T-helper 1 cell (primary cell): Measurements from ENCODE around the gene ACVRL1.

Experiments used
- DNase-seq, 5 donors: peaks; one replicate each; pipeline ENCODE4 v3.0.0-alpha.2; 2012 to 2020
- total RNA-seq, 4 donors: gene quantifications; one replicate each; lab custom pipeline; 2026; lab: John Stamatoyannopoulos, UW

Gene ACVRL1
- 0 reads per million in 4 donors for total RNA-seq

DNA sequence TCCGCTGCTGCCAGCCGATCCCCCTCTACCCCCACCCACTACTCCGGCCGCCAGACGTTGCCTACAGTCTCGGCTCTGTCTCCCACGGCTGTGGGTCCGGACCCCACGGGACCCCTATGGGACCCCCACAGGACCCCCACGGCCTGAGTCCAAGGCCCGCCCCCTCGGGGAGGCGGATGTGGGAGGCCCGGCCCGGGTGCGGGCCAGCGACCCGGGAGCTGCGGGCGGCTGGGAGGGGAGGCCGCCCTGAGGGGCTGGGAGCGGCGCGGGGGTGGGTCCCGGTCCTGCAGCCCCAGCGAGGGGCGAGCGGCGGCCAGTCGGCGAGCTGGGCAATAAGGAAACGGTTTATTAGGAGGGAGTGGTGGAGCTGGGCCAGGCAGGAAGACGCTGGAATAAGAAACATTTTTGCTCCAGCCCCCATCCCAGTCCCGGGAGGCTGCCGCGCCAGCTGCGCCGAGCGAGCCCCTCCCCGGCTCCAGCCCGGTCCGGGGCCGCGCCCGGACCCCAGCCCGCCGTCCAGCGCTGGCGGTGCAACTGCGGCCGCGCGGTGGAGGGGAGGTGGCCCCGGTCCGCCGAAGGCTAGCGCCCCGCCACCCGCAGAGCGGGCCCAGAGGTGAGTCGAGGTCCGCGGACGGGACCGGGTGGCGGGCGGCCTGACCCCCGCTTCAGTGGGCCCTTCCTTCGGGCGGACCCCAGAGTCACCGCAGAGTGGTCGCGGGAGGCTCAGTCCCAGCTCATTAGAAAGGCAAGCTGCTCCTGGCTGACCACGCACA lies at the start of gene ACVRL1:
ACVRL1 (plus strand) TSS at position 422 of the 773 bp plus-strand sequence. CDS start 4,971 bp downstream, outside the sequence.
- DNase-seq = no peak

DNA sequence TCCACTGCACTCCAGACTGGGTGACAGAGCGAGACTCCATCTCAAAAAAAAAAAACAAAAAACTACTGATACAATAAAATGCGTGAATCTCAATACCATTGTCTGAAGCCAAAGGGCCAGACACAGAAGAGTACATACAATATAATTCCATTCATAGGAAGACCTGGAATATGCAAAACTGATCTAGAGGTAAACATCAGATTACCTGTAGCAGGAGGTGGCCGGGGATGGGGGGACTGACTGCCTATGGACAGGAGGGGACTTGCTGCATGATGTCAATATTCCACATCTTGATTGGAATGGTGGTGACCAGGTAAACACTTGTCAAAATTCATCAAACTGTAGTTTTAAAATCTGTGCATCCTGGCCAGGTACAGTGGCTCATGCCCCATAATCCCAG lies 46.3 kb upstream of the ACVRL1 start:
- no peak for DNase-seq

DNA sequence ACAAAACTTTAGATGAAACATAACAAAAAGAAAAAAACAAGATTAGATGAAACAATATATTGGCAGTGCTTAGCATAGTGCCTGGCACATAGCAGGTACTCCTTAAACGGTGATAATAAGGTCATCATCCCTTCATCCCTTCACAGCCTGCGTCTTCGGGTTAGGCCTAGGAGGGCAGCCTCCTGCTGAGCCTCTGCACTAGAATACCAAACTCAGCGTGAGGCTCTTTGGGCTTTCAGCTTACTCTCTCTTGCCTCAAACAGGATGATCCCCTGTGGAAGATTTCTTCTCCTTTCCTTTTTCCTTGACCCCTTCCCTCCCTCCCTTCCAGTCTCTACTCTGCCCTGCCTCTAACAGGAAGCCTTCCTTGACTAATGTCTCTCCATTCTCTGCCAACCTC lies 44.4 kb upstream of the ACVRL1 start:
- DNase-seq = no peak

DNA sequence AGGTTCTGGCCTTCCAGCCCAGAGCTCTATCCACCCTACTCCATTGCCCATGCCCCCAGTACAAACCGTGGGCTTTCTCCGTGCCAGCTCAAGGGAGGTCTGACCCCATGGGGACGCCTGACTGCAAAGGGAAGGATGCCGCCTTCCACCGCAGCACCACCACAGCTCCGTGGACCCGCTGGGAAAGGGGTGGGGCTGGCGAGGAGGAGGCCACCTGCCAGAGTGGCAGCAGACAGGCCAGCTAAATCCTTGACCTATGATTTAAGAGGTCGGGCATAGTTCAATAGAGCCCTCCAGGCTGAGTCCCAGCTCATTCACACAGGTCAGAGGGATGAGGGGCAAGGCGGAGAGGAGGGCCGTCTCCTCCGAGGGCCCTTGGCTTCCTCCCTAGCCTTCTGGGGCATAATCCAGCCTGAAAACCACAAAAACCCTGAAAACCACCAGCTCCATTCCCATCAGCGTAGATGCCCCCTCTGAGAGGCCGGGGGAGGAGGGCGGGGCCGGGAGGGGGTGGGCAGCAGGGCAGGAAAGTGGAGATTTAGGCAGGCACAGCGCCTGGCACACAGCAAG lies 43.9 kb upstream of the ACVRL1 start:
- no peak for DNase-seq

DNA sequence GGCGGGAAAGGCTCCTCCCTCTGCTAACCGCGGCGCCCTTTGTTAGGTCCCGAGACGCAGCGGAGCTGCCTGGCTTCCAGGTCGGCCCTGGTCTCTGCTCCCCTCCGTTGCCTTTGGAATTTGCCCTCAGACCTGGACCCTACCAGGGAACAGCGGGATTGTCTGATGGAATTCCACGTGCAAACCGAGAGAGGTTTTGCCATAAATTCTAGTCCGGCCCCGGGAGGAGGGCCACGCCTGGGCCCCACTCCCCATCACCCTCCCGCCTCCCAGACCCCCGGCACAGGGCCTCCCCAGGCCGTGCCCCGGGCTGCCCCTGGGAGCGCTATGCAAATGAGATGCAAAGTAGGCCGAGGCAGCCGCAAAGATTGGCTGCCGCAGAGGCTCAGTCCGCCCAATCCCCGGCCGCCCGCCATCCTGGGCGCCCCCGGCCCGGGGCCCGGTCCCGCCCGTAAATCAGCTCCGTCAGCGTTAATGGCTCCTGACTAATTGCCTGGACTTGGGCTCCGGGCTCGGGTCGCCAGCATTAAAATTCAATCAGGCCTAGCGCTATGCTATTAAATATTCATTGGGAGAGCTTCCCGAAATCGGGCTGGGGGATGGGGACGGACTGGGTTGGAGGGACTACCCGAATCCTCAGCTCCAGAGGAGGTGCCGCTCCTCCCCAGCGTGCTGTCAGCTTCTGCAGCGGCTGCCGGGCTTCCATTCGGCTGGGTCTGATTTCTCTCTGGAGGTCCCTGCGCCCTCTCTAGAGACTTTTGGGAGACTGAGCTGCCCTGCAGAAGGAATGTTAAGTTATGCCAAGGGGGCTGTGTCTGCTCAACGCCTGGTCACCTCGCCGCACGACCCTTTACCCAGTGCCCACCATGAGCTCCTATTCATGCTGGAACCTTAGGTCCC lies 43.1 kb upstream of the ACVRL1 start:
- DNase-seq = no peak

DNA sequence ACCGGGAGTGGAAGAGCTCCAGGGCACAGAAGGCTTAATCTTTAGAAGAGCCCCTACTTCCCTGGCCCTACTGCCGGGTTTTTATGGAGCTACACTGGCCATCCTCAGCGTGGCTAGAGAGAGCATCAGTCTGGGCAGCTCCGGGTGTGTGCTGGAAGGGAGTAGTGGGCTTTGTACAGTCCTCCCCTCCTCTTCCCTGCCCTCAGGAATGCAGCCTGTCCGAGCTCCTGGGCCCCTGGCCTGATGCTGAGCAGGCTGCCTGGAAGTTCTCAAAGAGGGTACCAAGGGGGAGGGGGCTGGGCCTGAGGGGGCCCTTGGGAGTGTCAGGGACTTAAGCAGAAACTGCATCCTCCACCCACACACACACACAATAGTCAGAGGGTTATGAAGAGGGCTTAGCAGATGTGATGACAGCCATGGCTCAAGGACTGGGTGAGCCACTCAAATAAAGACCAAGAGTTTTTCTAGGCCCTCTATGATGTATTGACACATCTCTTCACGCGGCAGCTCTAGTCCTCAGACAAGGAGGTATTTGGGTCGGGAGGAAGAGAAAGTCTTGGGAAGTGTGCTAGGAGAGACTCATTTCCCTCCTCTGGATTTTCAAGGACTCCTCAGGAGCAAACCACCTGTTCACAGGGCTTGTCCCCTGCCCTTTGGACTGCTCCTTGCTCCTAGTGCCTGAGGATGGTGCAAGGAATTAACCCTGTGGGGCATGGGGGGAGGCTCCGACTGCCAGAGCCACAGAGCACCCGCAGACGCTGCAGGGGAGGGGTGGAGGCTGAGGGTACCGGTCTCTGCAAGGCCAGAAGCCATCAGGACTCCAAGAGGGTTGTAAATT lies 42.3 kb upstream of the ACVRL1 start:
- DNase-seq = no peak

DNA sequence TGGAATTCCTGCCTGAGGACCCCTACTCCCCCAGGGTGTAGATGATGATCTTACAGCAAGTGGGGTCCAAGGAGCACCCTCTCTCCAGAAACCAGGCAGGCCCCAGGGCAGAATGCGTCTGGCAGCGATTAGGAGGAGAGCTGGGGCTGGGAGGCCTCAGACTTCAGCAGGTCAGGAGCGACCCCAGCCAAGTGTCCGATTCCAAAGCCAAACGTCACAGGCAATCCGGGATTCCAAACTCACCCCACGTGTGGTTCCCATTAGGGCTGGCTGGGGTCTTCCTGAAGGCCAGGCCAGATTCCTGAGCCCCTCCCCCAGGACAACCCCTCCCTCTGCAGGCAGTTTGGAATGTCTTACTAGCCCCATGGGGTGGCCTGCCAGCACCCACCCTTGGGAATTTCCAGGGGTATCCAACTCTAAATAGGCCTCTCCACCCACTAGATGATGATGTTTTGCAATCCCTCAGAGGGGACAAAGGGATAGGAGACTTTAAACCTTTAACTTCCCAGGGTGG lies 41.5 kb upstream of the ACVRL1 start:
- no peak for DNase-seq

DNA sequence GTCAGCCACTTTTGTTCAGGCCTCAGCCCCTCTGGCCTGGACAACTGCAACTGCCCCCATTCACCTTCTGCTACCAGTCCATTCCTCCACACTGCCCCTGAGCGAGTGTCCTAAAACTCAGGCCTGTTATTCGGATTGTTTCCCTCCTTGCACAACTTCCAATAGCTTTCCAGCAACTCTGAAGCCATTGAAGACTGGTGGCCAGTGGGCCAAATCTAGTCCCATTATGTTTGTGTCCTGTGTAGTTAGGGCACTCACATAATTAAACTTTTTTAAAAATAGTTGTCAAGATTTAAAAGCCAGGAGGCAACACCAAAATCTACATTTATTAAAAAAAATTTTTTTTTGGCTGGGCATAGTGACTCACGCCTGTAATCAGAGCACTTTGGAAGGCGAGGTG lies 41.0 kb upstream of the ACVRL1 start:
- no peak for DNase-seq

DNA sequence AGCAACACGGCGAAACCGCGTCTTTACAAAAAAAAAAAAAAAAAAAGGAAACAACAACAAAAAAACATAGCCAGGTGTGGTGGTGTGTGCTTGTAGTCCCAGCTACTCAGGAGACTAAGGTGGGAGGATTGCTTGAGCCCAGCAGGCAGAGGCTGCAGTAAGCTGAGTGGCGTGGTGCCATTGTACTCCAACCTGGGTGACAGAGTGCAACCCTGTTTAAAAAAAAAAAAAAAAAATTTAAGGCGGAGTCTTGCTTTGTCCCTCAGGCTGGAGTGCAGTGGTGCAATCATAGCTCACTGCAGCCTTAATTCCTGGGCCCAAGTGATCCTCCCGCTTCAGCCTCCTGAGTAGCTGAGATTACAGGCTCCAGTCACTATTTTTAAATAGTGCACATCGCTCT lies 40.5 kb upstream of the ACVRL1 start:
- no peak for DNase-seq

DNA sequence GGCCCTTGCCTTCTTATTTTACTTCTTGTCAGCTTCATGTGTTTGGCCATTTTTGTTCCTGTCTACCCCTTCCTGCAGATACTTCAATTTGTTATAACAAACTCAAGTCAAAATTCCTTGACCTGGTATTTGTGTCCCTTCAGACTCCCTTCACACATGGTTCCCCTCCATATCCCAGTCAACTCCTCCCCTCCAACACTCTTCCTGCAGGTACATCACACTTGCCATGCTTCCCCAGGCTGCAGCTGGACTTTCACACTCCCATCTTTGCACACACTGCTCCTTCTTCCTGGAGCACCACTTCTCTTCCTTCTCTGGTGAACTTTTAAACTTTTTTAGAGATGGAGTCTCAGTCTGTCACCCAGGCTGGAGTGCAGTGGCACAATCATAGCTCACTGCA lies 39.9 kb upstream of the ACVRL1 start:
- no peak for DNase-seq

DNA sequence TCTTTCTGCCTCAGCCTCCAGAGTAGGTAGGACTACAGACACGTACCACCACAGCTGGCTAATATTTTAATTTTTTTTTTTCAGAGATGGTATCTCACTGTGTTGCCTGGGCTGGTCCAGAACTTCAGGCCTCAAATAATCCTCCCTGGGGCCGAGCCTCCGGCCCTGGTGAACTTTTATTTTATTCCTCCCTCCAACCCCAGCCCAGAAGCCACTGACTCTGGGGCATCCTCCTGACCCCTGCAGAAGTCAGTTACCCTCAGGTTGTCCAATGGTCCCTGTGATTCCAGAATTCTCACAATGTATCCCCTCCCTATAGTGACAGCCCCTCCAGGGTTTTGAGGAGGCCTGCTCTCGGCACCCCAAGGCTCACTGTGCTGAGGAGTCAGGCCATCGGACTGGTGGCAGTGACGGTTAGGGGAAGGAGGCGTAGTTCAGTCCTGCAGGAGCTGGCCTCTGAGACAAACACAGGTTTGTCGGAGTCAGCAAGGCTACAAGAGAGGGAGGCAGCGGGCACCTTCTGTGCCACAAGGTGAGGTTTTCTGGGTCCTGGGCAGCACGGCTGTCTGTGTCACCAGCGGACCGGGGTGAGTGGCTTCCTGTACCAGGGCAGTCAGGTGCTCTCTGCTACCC lies 39.4 kb upstream of the ACVRL1 start:
- DNase-seq = no peak

DNA sequence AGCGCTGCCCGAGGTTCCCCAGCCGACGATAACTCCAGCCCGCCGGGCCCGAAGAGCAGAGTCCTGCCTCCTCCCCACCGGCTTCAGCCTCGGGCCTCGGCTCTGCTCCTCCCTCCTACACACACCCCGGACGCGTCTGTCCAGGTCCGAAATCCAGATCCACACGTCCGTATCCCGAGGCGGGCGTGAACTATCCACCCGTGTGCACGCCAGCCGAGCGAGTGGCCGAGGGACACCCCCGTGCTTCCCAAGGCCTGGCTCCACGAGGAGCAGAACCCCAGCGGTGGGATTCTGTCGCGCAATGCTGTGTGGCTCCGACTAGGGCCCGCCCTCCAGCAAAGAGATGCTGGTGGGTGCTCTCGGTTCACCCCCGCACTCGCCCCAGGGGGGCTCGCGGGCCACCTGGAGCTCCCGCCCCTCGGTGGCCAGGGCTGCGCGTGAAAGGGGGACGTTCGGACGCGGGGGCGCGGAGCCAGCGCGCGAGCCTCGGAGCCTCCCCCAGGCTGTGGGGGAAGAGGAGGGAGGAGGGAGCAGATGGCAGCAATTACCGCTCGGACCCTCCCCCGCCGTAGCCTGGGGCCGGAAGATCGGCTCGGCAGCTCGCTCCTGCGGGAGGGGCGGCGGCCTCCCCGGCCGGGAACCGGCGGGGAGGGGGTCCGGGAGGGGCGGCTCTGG lies 38.3 kb upstream of the ACVRL1 start:
- no peak for DNase-seq

DNA sequence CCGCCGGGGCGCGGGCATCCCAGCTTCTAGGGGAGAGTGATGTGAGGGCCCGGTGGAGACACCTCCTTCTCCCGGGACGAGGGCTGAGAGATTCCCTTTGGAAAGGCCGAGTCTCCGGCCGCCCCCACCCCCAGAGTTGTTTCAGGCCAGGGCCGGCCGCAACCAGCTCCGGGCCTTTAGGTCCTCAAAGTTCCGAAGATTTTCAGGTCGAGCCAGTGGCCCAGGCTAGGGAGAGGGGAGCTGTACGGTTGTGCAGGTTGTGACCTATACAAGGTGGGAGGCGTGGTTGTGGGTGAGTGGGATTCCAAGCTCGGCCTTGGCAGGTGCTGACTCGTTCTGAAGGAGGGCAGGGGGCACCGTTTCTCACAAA lies 37.8 kb upstream of the ACVRL1 start:
- no peak for DNase-seq

DNA sequence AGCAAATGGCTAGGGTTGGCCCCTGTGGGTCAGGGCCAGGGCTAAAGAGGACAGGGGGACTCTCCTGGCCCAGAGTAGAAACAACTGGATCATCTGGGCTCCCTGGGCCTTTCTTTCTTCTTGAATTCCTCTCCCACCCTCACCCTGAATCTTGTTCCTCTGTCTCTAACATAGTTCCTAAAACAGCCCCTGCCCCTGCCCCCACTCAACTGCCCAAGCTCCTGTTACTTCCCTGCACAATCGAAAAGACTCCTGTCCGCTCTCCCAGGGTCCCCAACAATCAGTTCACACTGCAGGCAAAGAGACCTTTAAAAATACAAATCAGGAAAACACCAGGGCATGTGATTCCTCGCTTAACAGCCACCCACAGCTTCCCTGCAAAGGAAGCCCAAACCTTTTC lies 37.4 kb upstream of the ACVRL1 start:
- DNase-seq = no peak

DNA sequence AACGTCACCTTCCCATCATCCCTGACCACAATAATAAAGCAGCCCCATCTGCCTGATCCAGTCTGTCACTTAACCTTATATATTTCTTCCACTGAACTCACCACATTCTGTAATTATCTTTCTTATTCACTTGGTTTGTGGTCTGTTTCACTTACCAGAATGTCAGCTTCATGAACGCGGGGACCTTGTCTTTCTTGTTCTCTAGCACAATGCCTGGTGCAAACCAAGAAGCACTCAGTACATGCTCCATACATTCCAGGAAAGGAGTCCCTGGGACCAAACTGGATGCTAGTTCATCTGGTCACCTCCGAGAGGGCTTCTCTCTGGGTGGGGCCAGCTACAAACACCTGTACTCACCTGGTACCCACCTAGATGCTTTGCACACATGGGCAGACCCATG lies 36.8 kb upstream of the ACVRL1 start:
- no peak for DNase-seq

DNA sequence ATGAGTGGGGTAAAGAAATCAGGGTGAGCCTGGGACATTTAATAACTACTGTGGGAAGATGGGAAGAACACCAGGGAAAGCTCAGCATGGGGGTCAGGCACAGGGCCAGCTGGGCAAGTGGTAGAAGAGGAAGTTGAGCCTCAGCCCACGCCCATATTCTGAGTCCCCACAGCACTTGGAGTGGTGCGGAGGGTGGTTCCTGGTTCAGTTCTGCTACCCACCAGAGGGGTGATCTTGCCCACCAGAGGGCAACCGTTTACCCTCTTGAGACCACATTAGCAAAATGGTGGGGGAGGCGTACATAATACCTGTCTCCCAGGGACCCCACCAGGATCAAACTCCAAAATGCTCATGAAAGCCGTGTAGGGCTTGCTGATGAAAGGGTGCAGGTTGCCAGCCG lies 36.2 kb upstream of the ACVRL1 start:
- DNase-seq = no peak

DNA sequence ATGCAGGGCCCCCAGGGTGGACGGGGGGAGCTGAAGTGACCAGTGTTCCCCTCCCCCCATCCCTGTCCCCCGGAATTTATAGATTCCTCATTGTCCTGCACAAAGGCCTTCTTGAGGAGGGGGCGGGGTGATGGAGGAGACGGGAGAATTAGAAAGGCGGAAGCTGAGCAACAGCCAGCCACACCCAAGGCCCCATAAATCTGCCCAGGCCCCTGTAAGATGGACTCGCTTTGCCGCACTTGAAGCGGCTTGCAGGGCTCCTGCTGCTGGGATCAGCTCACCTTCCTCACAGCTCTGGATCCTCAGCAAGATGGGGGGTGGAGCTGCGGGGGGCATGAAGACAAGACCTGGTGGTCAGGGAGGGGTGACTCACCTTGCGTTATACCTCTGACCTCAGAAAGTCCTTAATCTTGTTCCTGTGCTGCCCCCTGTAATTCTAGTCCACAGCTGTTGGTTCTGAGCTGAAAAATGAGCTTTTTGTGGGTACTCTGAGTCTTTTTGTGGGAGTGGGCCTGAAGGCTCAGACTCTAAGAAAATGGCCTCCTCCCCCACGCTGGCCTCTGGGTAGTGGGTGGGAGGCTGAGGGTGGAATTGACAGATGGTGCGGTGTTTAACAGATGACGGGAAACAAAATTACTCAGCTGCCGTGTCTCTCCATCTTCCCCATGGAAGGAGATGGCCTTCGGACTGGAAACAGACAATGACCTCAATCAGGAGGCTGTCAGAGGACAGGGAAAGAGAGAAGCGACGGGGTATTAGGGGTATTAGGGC lies 35.2 kb upstream of the ACVRL1 start:
- DNase-seq = no peak

DNA sequence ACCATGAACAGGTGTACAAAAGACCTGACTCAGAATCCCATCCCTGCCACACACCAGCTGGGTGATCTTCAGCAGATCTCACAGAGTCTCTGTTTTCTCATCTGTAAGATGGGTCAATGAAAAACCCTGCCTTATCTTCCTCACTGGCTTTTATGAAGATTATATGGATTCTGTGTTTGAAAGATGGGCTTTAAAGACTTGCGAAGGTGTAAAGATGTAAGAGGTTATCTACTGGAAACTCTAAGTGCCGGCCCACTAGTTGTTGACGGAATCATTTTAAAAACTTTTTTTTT lies 34.7 kb upstream of the ACVRL1 start:
- DNase-seq = no peak

DNA sequence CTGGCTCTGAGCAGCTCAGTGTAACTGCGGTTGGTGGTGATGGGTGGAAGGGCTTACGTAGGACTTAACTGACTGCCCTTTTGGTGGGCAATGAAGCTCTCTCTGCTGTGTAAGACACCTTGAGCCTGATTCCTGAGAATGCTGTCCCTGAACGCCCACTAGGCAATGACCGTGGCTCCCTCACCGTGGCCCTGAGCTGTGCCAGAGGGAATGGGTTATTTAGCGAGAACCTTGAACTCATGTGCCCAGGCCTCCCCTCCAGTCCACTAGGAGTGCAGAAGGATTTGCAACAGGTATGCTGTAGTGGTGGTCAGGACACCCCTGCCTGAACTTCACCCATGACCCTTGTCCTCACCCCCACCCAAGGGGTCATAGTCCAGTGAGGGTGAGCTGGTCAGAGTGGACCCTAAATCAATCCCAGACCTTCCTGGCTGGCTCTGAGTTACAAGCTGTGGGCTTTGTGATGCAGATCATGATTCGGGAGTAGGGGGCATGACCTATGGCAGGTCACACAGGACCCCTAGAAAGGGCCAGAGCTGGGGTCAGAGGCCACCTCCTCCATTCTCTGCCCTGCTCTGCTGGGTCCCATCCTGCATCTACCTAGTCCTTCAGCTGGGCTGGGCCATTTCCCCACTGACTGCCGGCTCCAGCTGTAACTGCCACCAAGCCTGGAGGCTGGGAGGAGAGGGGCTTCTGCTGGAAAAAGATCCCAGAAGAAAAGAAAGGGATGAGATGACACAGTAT lies 33.9 kb upstream of the ACVRL1 start:
- no peak for DNase-seq

DNA sequence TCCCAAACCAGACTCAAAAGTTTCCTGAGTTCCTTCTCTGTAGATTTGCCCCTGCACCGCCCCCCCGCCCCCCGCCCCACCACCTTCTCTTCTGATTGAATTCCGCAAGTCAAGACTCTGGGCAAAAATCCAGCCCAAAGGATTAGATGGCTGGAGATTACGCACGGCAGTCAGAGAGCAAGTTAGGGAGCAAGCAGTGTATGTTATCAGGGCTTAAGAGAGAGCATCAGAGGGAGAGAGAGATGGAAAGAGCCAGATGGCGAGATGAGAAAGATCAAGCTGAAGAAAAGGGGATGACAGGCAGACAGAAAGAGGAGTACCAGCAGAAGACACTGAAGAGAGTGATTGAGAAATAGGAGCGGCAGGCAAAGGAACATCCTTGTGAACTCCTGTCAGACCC lies 33.3 kb upstream of the ACVRL1 start:
- DNase-seq = no peak
